Measurements from ENCODE around the gene PSEN1. TPM values are rescaled to one million over a fixed set of nuclear protein-coding genes. Genes with fewer than 3 reads are reported as not detected.

The PSEN1 gene
- total and polyA plus RNA-seq, 2 of the 8 experiments (the other 6 are each of a cell fraction or from before 2014, with no cell fraction given), result 10.1 to 38.7 TPM

DNA sequence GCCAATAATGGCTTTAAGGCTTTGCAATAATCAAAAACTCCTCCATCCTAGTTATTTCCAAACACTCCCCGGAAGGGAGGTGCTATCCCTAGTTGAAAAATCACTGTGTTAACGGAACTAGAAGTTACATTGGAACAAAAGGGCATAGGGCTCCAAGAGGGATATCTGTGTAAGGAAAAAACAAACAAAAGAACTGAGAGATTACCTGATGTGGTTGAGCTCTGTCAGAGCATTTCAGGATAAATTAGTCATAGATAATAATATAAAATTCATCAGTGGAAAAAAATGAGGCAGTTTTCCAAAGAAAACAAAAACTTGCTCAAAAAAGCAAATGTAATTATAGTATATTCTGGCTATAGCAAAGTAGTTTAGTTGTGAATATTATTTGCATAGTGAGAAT is 73.6 kb downstream of the PSEN1 start (continued):
- TF ChIP-seq, protein P1, sequence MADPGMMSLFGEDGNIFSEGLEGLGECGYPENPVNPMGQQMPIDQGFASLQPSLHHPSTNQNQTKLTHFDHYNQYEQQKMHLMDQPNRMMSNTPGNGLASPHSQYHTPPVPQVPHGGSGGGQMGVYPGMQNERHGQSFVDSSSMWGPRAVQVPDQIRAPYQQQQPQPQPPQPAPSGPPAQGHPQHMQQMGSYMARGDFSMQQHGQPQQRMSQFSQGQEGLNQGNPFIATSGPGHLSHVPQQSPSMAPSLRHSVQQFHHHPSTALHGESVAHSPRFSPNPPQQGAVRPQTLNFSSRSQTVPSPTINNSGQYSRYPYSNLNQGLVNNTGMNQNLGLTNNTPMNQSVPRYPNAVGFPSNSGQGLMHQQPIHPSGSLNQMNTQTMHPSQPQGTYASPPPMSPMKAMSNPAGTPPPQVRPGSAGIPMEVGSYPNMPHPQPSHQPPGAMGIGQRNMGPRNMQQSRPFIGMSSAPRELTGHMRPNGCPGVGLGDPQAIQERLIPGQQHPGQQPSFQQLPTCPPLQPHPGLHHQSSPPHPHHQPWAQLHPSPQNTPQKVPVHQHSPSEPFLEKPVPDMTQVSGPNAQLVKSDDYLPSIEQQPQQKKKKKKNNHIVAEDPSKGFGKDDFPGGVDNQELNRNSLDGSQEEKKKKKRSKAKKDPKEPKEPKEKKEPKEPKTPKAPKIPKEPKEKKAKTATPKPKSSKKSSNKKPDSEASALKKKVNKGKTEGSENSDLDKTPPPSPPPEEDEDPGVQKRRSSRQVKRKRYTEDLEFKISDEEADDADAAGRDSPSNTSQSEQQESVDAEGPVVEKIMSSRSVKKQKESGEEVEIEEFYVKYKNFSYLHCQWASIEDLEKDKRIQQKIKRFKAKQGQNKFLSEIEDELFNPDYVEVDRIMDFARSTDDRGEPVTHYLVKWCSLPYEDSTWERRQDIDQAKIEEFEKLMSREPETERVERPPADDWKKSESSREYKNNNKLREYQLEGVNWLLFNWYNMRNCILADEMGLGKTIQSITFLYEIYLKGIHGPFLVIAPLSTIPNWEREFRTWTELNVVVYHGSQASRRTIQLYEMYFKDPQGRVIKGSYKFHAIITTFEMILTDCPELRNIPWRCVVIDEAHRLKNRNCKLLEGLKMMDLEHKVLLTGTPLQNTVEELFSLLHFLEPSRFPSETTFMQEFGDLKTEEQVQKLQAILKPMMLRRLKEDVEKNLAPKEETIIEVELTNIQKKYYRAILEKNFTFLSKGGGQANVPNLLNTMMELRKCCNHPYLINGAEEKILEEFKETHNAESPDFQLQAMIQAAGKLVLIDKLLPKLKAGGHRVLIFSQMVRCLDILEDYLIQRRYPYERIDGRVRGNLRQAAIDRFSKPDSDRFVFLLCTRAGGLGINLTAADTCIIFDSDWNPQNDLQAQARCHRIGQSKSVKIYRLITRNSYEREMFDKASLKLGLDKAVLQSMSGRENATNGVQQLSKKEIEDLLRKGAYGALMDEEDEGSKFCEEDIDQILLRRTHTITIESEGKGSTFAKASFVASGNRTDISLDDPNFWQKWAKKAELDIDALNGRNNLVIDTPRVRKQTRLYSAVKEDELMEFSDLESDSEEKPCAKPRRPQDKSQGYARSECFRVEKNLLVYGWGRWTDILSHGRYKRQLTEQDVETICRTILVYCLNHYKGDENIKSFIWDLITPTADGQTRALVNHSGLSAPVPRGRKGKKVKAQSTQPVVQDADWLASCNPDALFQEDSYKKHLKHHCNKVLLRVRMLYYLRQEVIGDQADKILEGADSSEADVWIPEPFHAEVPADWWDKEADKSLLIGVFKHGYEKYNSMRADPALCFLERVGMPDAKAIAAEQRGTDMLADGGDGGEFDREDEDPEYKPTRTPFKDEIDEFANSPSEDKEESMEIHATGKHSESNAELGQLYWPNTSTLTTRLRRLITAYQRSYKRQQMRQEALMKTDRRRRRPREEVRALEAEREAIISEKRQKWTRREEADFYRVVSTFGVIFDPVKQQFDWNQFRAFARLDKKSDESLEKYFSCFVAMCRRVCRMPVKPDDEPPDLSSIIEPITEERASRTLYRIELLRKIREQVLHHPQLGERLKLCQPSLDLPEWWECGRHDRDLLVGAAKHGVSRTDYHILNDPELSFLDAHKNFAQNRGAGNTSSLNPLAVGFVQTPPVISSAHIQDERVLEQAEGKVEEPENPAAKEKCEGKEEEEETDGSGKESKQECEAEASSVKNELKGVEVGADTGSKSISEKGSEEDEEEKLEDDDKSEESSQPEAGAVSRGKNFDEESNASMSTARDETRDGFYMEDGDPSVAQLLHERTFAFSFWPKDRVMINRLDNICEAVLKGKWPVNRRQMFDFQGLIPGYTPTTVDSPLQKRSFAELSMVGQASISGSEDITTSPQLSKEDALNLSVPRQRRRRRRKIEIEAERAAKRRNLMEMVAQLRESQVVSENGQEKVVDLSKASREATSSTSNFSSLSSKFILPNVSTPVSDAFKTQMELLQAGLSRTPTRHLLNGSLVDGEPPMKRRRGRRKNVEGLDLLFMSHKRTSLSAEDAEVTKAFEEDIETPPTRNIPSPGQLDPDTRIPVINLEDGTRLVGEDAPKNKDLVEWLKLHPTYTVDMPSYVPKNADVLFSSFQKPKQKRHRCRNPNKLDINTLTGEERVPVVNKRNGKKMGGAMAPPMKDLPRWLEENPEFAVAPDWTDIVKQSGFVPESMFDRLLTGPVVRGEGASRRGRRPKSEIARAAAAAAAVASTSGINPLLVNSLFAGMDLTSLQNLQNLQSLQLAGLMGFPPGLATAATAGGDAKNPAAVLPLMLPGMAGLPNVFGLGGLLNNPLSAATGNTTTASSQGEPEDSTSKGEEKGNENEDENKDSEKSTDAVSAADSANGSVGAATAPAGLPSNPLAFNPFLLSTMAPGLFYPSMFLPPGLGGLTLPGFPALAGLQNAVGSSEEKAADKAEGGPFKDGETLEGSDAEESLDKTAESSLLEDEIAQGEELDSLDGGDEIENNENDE (IDR thresholded peaks at IDR 0.05; ENCODE audit: insufficient replicate concordance, low read length), result no peak
- TF ChIP-seq, protein P2, sequence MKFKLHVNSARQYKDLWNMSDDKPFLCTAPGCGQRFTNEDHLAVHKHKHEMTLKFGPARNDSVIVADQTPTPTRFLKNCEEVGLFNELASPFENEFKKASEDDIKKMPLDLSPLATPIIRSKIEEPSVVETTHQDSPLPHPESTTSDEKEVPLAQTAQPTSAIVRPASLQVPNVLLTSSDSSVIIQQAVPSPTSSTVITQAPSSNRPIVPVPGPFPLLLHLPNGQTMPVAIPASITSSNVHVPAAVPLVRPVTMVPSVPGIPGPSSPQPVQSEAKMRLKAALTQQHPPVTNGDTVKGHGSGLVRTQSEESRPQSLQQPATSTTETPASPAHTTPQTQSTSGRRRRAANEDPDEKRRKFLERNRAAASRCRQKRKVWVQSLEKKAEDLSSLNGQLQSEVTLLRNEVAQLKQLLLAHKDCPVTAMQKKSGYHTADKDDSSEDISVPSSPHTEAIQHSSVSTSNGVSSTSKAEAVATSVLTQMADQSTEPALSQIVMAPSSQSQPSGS (IDR thresholded peaks at IDR 0.05; ENCODE audit: low read length), result no peak
- no peak for TF ChIP-seq EP300 (IDR thresholded peaks at IDR 0.05; ENCODE audit: borderline replicate concordance in 1 of 2, low read depth in 2 of 2, low read length in 2 of 2)
- no peak for TF ChIP-seq TEAD4 (IDR thresholded peaks at IDR 0.05; ENCODE audit: low read depth, low read length)

Measured in H1 (cell line).